Measurements from ENCODE around the gene NPB. TPM values are rescaled to one million over a fixed set of nuclear protein-coding genes. Genes with fewer than 3 reads are reported as not detected.

NPB gene
- total and polyA plus RNA-seq, 4 experiments from 2014 or later: 0.61 to 0.79 TPM; not detected in 2

GRCh38 chr17:81889602-81890001 is 12.4 kb upstream of the NPB start:
- Histone ChIP-seq H3K4me3 (ENCODE audit: low read length in 2 of 2) (no peak overlapping the region), H3K36me3 (ENCODE audit: insufficient read depth, low read length) (peaks cover 41% of the 10 kb centered on the region), H3K27me3 (ENCODE audit: insufficient read depth, low read length) (no peaks in the 10 kb centered on the region), H3K9me3 (ENCODE audit: control insufficient read depth in 1 of 2, low read length in 2 of 2) (no peaks in the 10 kb centered on the region), H3K4me1 (ENCODE audit: insufficient read depth, low read length) (peaks cover 20% of the 10 kb centered on the region), H3K27ac (ENCODE audit: low read depth, low read length) (peak overlapping the region; percentile 64)
- peak overlapping the region; percentile 72 to 92 (median 88) for H3K4me3 Mint-ChIP-seq
- DNase-seq: no peak
- H3K27ac Mint-ChIP-seq: peak overlapping the region in 5 of 7 donors; percentile 74 to 97 (median 89)
- H3K9me3 Mint-ChIP-seq: peaks cover 0 to 2% (median 0%) of the 10 kb centered on the region in 8 donors
- H3K4me1 Mint-ChIP-seq: peaks cover 8 to 38% (median 19%) of the 10 kb centered on the region in 4 donors
- H3K27me3 Mint-ChIP-seq: no peaks in the 10 kb centered on the region
- ChIA-PET CTCF (ENCODE audit: partially characterized antibody) (no interaction called here), POLR2A (ENCODE audit: partially characterized antibody) (interaction anchor here (1.1 kb wide), 1 partner anchor 28 kb away, joined by 4 read pairs; the partner anchor contains the start of gene SIRT7)
- H3K36me3 Mint-ChIP-seq: peaks cover 22 to 51% of the 10 kb centered on the region in 2 donors
- intact Hi-C loops (cut with micrococcal nuclease): loop anchor here (2.0 kb wide), 2 partner anchors 29 to 37 kb away; partner anchors contain the start of genes MAFG and P4HB

- Histone ChIP-seq H3K36me3 (ENCODE audit: insufficient read depth, low read length) (peaks cover 42% of the 10 kb centered on the region), H3K4me1 (ENCODE audit: insufficient read depth, low read length) (peaks cover 20% of the 10 kb centered on the region), H3K9me3 (ENCODE audit: control insufficient read depth in 1 of 2, low read length in 2 of 2) (no peaks in the 10 kb centered on the region), H3K27me3 (ENCODE audit: insufficient read depth, low read length) (no peaks in the 10 kb centered on the region), H3K4me3 (ENCODE audit: low read length in 2 of 2) (peak overlapping the region; percentile 42 to 60), H3K27ac (ENCODE audit: low read depth, low read length) (peak overlapping the region; percentile 64)
- Mint-ChIP-seq H3K36me3 (peaks cover 28 to 48% of the 10 kb centered on the region in 2 donors), H3K27me3 (no peaks in the 10 kb centered on the region), H3K27ac (peak overlapping the region; percentile 89 to 97 (median 96)), H3K4me1 (peaks cover 8 to 33% (median 17%) of the 10 kb centered on the region in 4 donors), H3K9me3 (peaks cover 0 to 2% (median 0%) of the 10 kb centered on the region in 8 donors), H3K4me3 (peak overlapping the region; percentile 85 to 92 (median 89))
- no peak for DNase-seq
- ChIA-PET POLR2A (ENCODE audit: partially characterized antibody) (interaction anchor here (0.7 to 4.2 kb wide), 6 partner anchors 10 to 650 kb away, joined by 3 to 29 read pairs (median 4); partner anchors contain the start of genes ARHGDIA and PCYT2), CTCF (ENCODE audit: partially characterized antibody) (no interaction called here)
- intact Hi-C loops (cut with micrococcal nuclease): loop anchor here (1.0 to 2.0 kb wide), 4 partner anchors 19 to 36 kb away; partner anchors contain the start of genes ARHGDIA, MAFG, P4HB and PCYT2
Measured at GRCh38 chr17:81890447-81891302, 11.4 kb upstream of the NPB start.

- Mint-ChIP-seq H3K36me3 (peaks cover 29 to 45% of the 10 kb centered on the region in 2 donors), H3K27ac (peak overlapping the region; percentile 89 to 98 (median 97)), H3K9me3 (peaks cover 0 to 2% (median 0%) of the 10 kb centered on the region in 8 donors), H3K27me3 (no peaks in the 10 kb centered on the region), H3K4me3 (peak overlapping the region; percentile 86 to 97 (median 96)), H3K4me1 (peaks cover 8 to 33% (median 16%) of the 10 kb centered on the region in 4 donors)
- H3K27me3 ChIP-seq (ENCODE audit: insufficient read depth, low read length): no peaks in the 10 kb centered on the region
- intact Hi-C loops (cut with micrococcal nuclease): loop anchor here (1.0 to 2.0 kb wide), 4 partner anchors 20 to 36 kb away; partner anchors contain the start of genes ARHGDIA, MAFG, P4HB and PCYT2
- no peaks in the 10 kb centered on the region for H3K9me3 ChIP-seq (ENCODE audit: control insufficient read depth in 1 of 2, low read length in 2 of 2)
- DNase-seq: no peak
- peaks cover 38% of the 10 kb centered on the region for H3K36me3 ChIP-seq (ENCODE audit: insufficient read depth, low read length)
- H3K4me1 ChIP-seq (ENCODE audit: insufficient read depth, low read length): peaks cover 20% of the 10 kb centered on the region
- POLR2A ChIA-PET (ENCODE audit: partially characterized antibody): interaction anchor here (0.7 to 4.2 kb wide), 7 partner anchors 11 to 649 kb away, joined by 3 to 29 read pairs (median 4); partner anchors contain the start of genes ARHGDIA, MAFG and PCYT2
- H3K4me3 ChIP-seq (ENCODE audit: low read length in 2 of 2): peak overlapping the region in 1 of 2 donors; percentile 69
- CTCF ChIA-PET (ENCODE audit: partially characterized antibody): no interaction called here
- peak overlapping the region; percentile 64 for H3K27ac ChIP-seq (ENCODE audit: low read depth, low read length)
Measured at GRCh38 chr17:81891303-81891552, 10.8 kb upstream of the NPB start.

- Mint-ChIP-seq H3K27me3 (no peaks in the 10 kb centered on the region), H3K36me3 (peaks cover 21 to 31% of the 10 kb centered on the region in 2 donors), H3K27ac (no peak overlapping the region), H3K4me1 (peaks cover 2 to 10% (median 7%) of the 10 kb centered on the region in 4 donors), H3K9me3 (peaks cover 0 to 2% (median 0%) of the 10 kb centered on the region in 8 donors), H3K4me3 (peak overlapping the region in 1 of 8 donors; percentile 32)
- ChIA-PET POLR2A (ENCODE audit: partially characterized antibody) (interaction anchor here (2.7 kb wide), 1 partner anchor 22 kb away, joined by 8 read pairs; the partner anchor contains the start of gene SIRT7), CTCF (ENCODE audit: partially characterized antibody) (no interaction called here)
- Histone ChIP-seq H3K4me1 (ENCODE audit: insufficient read depth, low read length) (peaks cover 8% of the 10 kb centered on the region), H3K27ac (ENCODE audit: low read depth, low read length) (no peak overlapping the region), H3K9me3 (ENCODE audit: control insufficient read depth in 1 of 2, low read length in 2 of 2) (no peaks in the 10 kb centered on the region), H3K36me3 (ENCODE audit: insufficient read depth, low read length) (peaks cover 19% of the 10 kb centered on the region), H3K4me3 (ENCODE audit: low read length in 2 of 2) (no peak overlapping the region), H3K27me3 (ENCODE audit: insufficient read depth, low read length) (no peaks in the 10 kb centered on the region)
- intact Hi-C loops (cut with micrococcal nuclease): no loop called here
- DNase-seq: peak in 1 of 5 donors; percentile 7
Measured at GRCh38 chr17:81895400-81895799, 6.6 kb upstream of the NPB start.

GRCh38 chr17:81898029-81898866 is 3.8 kb upstream of the NPB start:
- intact Hi-C loops (cut with micrococcal nuclease): no loop called here
- no peak overlapping the region for H3K4me3 Mint-ChIP-seq
- peaks cover 2 to 10% (median 7%) of the 10 kb centered on the region in 4 donors for H3K4me1 Mint-ChIP-seq
- peaks cover 26 to 29% of the 10 kb centered on the region in 2 donors for H3K36me3 Mint-ChIP-seq
- H3K27me3 Mint-ChIP-seq: peaks cover 6% of the 10 kb centered on the region in 2 donors
- peaks cover 7% of the 10 kb centered on the region for H3K4me1 ChIP-seq (ENCODE audit: insufficient read depth, low read length)
- ChIA-PET POLR2A (ENCODE audit: partially characterized antibody) (interaction anchor here (2.7 kb wide), 1 partner anchor 19 kb away, joined by 8 read pairs; the partner anchor contains the start of gene SIRT7), CTCF (ENCODE audit: partially characterized antibody) (no interaction called here)
- no peak overlapping the region for H3K4me3 ChIP-seq (ENCODE audit: low read length in 2 of 2)
- no peak overlapping the region for H3K27ac Mint-ChIP-seq
- no peaks in the 10 kb centered on the region for H3K9me3 ChIP-seq (ENCODE audit: control insufficient read depth in 1 of 2, low read length in 2 of 2)
- peaks cover 4% of the 10 kb centered on the region for H3K27me3 ChIP-seq (ENCODE audit: insufficient read depth, low read length)
- H3K9me3 Mint-ChIP-seq: no peaks in the 10 kb centered on the region
- DNase-seq: peak in 1 of 5 donors; percentile 9
- H3K27ac ChIP-seq (ENCODE audit: low read depth, low read length): no peak overlapping the region
- peaks cover 19% of the 10 kb centered on the region for H3K36me3 ChIP-seq (ENCODE audit: insufficient read depth, low read length)

GRCh38 chr17:81898885-81899284 is 3.2 kb upstream of the NPB start:
- Mint-ChIP-seq H3K27ac (no peak overlapping the region), H3K4me3 (no peak overlapping the region), H3K9me3 (no peaks in the 10 kb centered on the region), H3K36me3 (peaks cover 24 to 29% of the 10 kb centered on the region in 2 donors), H3K4me1 (peaks cover 2 to 10% (median 7%) of the 10 kb centered on the region in 4 donors), H3K27me3 (peaks cover 6% of the 10 kb centered on the region in 2 donors)
- Histone ChIP-seq H3K27me3 (ENCODE audit: insufficient read depth, low read length) (peaks cover 4% of the 10 kb centered on the region), H3K27ac (ENCODE audit: low read depth, low read length) (no peak overlapping the region), H3K36me3 (ENCODE audit: insufficient read depth, low read length) (peaks cover 19% of the 10 kb centered on the region), H3K9me3 (ENCODE audit: control insufficient read depth in 1 of 2, low read length in 2 of 2) (no peaks in the 10 kb centered on the region), H3K4me3 (ENCODE audit: low read length in 2 of 2) (no peak overlapping the region), H3K4me1 (ENCODE audit: insufficient read depth, low read length) (peaks cover 7% of the 10 kb centered on the region)
- peak in 1 of 5 donors; percentile 10 for DNase-seq
- intact Hi-C loops (cut with micrococcal nuclease): no loop called here
- POLR2A ChIA-PET (ENCODE audit: partially characterized antibody): no interaction called here
- CTCF ChIA-PET (ENCODE audit: partially characterized antibody): no interaction called here
